Neural progenitor cell (in vitro differentiated cells): ENCODE data around the gene RAP2B. TPM values are rescaled to one million over a fixed set of nuclear protein-coding genes. Genes with fewer than 3 reads are reported as not detected.
A peak's percentile ranks its signal among the peaks of the same experiment; 100 is the strongest.

Experiments used
- DNase-seq: peaks from one replicate; pipeline ENCODE4 v3.0.0-alpha.2; 2016; ENCODE audit warnings: low spot score
- H2AFZ ChIP-seq: fragments of 200-600 bp; sonication (generic); replicated peaks from 2 replicates; pipeline ENCODE4 v1.6.1; 2016; ENCODE audit warnings: antibody characterized with exemption
- H3F3A ChIP-seq: fragments of 200-600 bp; sonication (generic); 2 replicates; pipeline ENCODE4 v1.6.1; 2016; ENCODE audit warnings: antibody characterized with exemption, low read depth
- H3K27ac ChIP-seq: fragments of 200-600 bp; sonication (generic); 2 replicates; pipeline ENCODE4 v1.5.1; 2016; ENCODE audit warnings: mild to moderate bottlenecking
- H3K27me3 ChIP-seq: fragments of 200-600 bp; sonication (generic); 2 replicates; pipeline ENCODE4 v1.6.1; 2016; ENCODE audit warnings: mild to moderate bottlenecking, moderate library complexity
- H3K36me3 ChIP-seq: fragments of 200-600 bp; sonication (generic); 2 replicates; pipeline ENCODE4 v1.5.1; 2016
- H3K4me1 ChIP-seq: fragments of 200-600 bp; sonication (generic); 2 replicates; pipeline ENCODE4 v1.6.1; 2016; ENCODE audit warnings: mixed run types
- H3K4me2 ChIP-seq: fragments of 200-600 bp; sonication (generic); 2 replicates; pipeline ENCODE4 v1.6.1; 2016
- H3K4me3 ChIP-seq: fragments of 200-600 bp; sonication (generic); 2 replicates; pipeline ENCODE4 v1.5.1; 2016
- H3K79me2 ChIP-seq: fragments of 200-600 bp; sonication (generic); 2 replicates; pipeline ENCODE4 v1.6.1; 2016; ENCODE audit warnings: low read depth
- H3K9ac ChIP-seq: fragments of 200-600 bp; sonication (generic); 2 replicates; pipeline ENCODE4 v1.6.1; 2016
- H3K9me3 ChIP-seq: fragments of 200-600 bp; sonication (generic); 2 replicates; pipeline ENCODE4 v1.5.1; 2016; ENCODE audit warnings: low read depth
- H4K20me1 ChIP-seq: fragments of 200-600 bp; sonication (generic); 2 replicates; pipeline ENCODE4 v1.6.1; 2016; ENCODE audit warnings: low read depth
- H3K27ac Mint-ChIP-seq: 3 replicates; pipeline ENCODE4 v1.8.0; 2021; ENCODE audit warnings: mixed read lengths
- H3K27me3 Mint-ChIP-seq: 2 replicates; pipeline ENCODE4 v1.8.0; 2022; ENCODE audit warnings: low read depth, mild to moderate bottlenecking, inconsistent platforms, moderate library complexity, mixed read lengths; ENCODE audit not compliant: insufficient read depth
- H3K36me3 Mint-ChIP-seq: 3 replicates; pipeline ENCODE4 v1.8.0; 2021; ENCODE audit warnings: mixed read lengths
- H3K4me1 Mint-ChIP-seq: 3 replicates; pipeline ENCODE4 v1.8.0; 2021; ENCODE audit warnings: mixed read lengths
- H3K4me3 Mint-ChIP-seq: 3 replicates; pipeline ENCODE4 v1.8.0; 2021; ENCODE audit warnings: mild to moderate bottlenecking, moderate library complexity, mixed read lengths
- H3K9me3 Mint-ChIP-seq: 3 replicates; pipeline ENCODE4 v1.8.0; 2020; ENCODE audit warnings: mixed read lengths
- CTCF ChIP-seq: fragments of 200-600 bp; sonication (generic); IDR thresholded peaks from 2 replicates; pipeline ENCODE4 v1.5.1; 2017; ENCODE audit warnings: antibody characterized with exemption, mild to moderate bottlenecking
- EZH2 ChIP-seq: fragments of 200-600 bp; sonication (generic); IDR thresholded peaks from 2 replicates; pipeline ENCODE4 v1.6.1; 2017; ENCODE audit warnings: antibody characterized with exemption, mild to moderate bottlenecking, moderate library complexity
- EZH2phosphoT487 ChIP-seq: fragments of 200-600 bp; sonication (generic); IDR thresholded peaks from 2 replicates; pipeline ENCODE4 v1.6.1; 2017; ENCODE audit warnings: antibody characterized with exemption
- total RNA-seq: library from RNA; depleted of rRNA; stranded (reverse); fragments of >200 nt; gene quantifications from 2 replicates; pipeline ENCODE4 v1.2.3, GENCODE V29; 2015; ENCODE audit warnings: low replicate concordance

The RAP2B gene
- total RNA-seq, 1 donor from 2014 or later = 15.9 TPM

- Histone ChIP-seq H3K36me3 (no peaks in the 10 kb centered on the region), H4K20me1 (no peaks in the 10 kb centered on the region), H3K9ac (no peak overlapping the region), H3K27ac (no peak overlapping the region), H2AFZ (peak overlapping the region; percentile 0), H3K27me3 (no peaks in the 10 kb centered on the region), H3K4me3 (no peak overlapping the region), H3K4me1 (peaks cover 19% of the 10 kb centered on the region), H3K9me3 (no peaks in the 10 kb centered on the region), H3F3A (no peaks in the 10 kb centered on the region), H3K4me2 (no peak overlapping the region), H3K79me2 (no peaks in the 10 kb centered on the region)
- H3K4me1 Mint-ChIP-seq = peaks cover 22% of the 10 kb centered on the region
- no peak overlapping the region for H3K4me3 Mint-ChIP-seq
- no peaks in the 10 kb centered on the region for H3K27me3 Mint-ChIP-seq
- peaks cover 2% of the 10 kb centered on the region for H3K9me3 Mint-ChIP-seq
- H3K27ac Mint-ChIP-seq = no peak overlapping the region
- TF ChIP-seq EZH2phosphoT487 (no peak), EZH2 (no peak), CTCF (no peak)
- DNase-seq = peak; percentile 26
- H3K36me3 Mint-ChIP-seq = no peaks in the 10 kb centered on the region
Observed at GRCh38 chr3:153209596-153209995, 47.6 kb downstream of the RAP2B start.

- H3K9ac ChIP-seq = no peak overlapping the region
- H2AFZ ChIP-seq = no peak overlapping the region
- H3K79me2 ChIP-seq = no peaks in the 10 kb centered on the region
- H3K4me1 Mint-ChIP-seq = peaks cover 22% of the 10 kb centered on the region
- no peak overlapping the region for H3K4me3 Mint-ChIP-seq
- no peaks in the 10 kb centered on the region for H3K27me3 ChIP-seq
- H3K9me3 ChIP-seq = no peaks in the 10 kb centered on the region
- TF ChIP-seq EZH2phosphoT487 (no peak), EZH2 (no peak), CTCF (no peak)
- no peak overlapping the region for H3K27ac ChIP-seq
- no peaks in the 10 kb centered on the region for H3F3A ChIP-seq
- no peak overlapping the region for H3K4me3 ChIP-seq
- H3K27me3 Mint-ChIP-seq = no peaks in the 10 kb centered on the region
- H3K36me3 Mint-ChIP-seq = no peaks in the 10 kb centered on the region
- H4K20me1 ChIP-seq = no peaks in the 10 kb centered on the region
- H3K4me2 ChIP-seq = no peak overlapping the region
- no peak overlapping the region for H3K27ac Mint-ChIP-seq
- H3K4me1 ChIP-seq = peaks cover 19% of the 10 kb centered on the region
- no peaks in the 10 kb centered on the region for H3K36me3 ChIP-seq
- DNase-seq = peak; percentile 12
- H3K9me3 Mint-ChIP-seq = peaks cover 2% of the 10 kb centered on the region
Observed at GRCh38 chr3:153210146-153210545, 48.1 kb downstream of the RAP2B start.

GRCh38 chr3:153210660-153211059 is 48.6 kb downstream of the RAP2B start:
- H3K9me3 Mint-ChIP-seq = peaks cover 2% of the 10 kb centered on the region
- no peaks in the 10 kb centered on the region for H4K20me1 ChIP-seq

More at GRCh38 chr3:153210660-153211059, 48.6 kb downstream of the RAP2B start:
- Histone ChIP-seq H3F3A (no peaks in the 10 kb centered on the region), H2AFZ (no peak overlapping the region), H3K9ac (no peak overlapping the region), H3K4me2 (no peak overlapping the region), H3K9me3 (no peaks in the 10 kb centered on the region), H3K79me2 (no peaks in the 10 kb centered on the region), H3K36me3 (no peaks in the 10 kb centered on the region), H3K4me1 (peaks cover 19% of the 10 kb centered on the region), H3K4me3 (no peak overlapping the region), H3K27me3 (no peaks in the 10 kb centered on the region), H3K27ac (no peak overlapping the region)
- TF ChIP-seq EZH2phosphoT487 = no peak
- no peak for TF ChIP-seq EZH2
- TF ChIP-seq CTCF = no peak
- H3K27me3 Mint-ChIP-seq = no peaks in the 10 kb centered on the region
- H3K4me3 Mint-ChIP-seq = no peak overlapping the region
- H3K4me1 Mint-ChIP-seq = peaks cover 22% of the 10 kb centered on the region
- peak; percentile 9 for DNase-seq
- no peak overlapping the region for H3K27ac Mint-ChIP-seq
- no peaks in the 10 kb centered on the region for H3K36me3 Mint-ChIP-seq
